H9 (cell line): Measurements from ENCODE around the gene KIF16B. TPM values are rescaled to one million over a fixed set of nuclear protein-coding genes. Genes with fewer than 3 reads are reported as not detected.

Experiments used
- DNase-seq: peaks from one replicate; pipeline ENCODE4 v3.0.0-alpha.2; 2017
- H2AFZ ChIP-seq: one replicate; pipeline ENCODE4 v1.6.1; 2013; ENCODE audit warnings: mild to moderate bottlenecking, low read length, control low read depth, moderate library complexity
- H2AK5ac ChIP-seq: 2 replicates; pipeline ENCODE4 v1.6.1; 2013; ENCODE audit warnings: low read length, control low read depth, mixed read lengths; ENCODE audit not compliant: insufficient read length
- H2BK120ac ChIP-seq: one replicate; pipeline ENCODE4 v1.6.1; 2013; ENCODE audit warnings: low read depth, mild to moderate bottlenecking, low read length, control low read depth, inconsistent platforms; ENCODE audit not compliant: poor library complexity, severe bottlenecking
- H2BK12ac ChIP-seq: 2 replicates; pipeline ENCODE4 v1.6.1; 2013; ENCODE audit warnings: low read length, control low read depth, mixed read lengths, low read depth; ENCODE audit not compliant: insufficient read length
- H2BK15ac ChIP-seq: 2 replicates; pipeline ENCODE4 v1.6.1; 2013; ENCODE audit warnings: low read depth, low read length, control low read depth
- H2BK20ac ChIP-seq: one replicate; pipeline ENCODE4 v1.6.1; 2013; ENCODE audit warnings: low read depth, mild to moderate bottlenecking, low read length, control low read depth, inconsistent platforms; ENCODE audit not compliant: poor library complexity, severe bottlenecking
- H2BK5ac ChIP-seq: 2 replicates; pipeline ENCODE4 v1.6.1; 2013; ENCODE audit warnings: low read length, control low read depth, mixed read lengths; ENCODE audit not compliant: insufficient read length
- H3K14ac ChIP-seq: 2 replicates; pipeline ENCODE4 v1.6.1; 2013; ENCODE audit warnings: low read length, control low read depth; ENCODE audit not compliant: insufficient read depth
- H3K18ac ChIP-seq: 2 replicates; pipeline ENCODE4 v1.6.1; 2013; ENCODE audit warnings: low read depth, mild to moderate bottlenecking, mixed read lengths, low read length, control low read depth; ENCODE audit not compliant: insufficient read length
- H3K23ac ChIP-seq: 2 replicates; pipeline ENCODE4 v1.6.1; 2013; ENCODE audit warnings: low read length, control low read depth, mixed read lengths, low read depth; ENCODE audit not compliant: insufficient read length
- H3K23me2 ChIP-seq: 2 replicates; pipeline ENCODE4 v1.6.1; 2013; ENCODE audit warnings: low read depth, mild to moderate bottlenecking, mixed read lengths, low read length, control low read depth; ENCODE audit not compliant: insufficient read length, poor library complexity, severe bottlenecking
- H3K27ac ChIP-seq: 2 replicates; pipeline ENCODE4 v1.5.1; 2013; ENCODE audit warnings: low read length, control low read depth, mixed read lengths, low read depth; ENCODE audit not compliant: insufficient read length
- H3K27me3 ChIP-seq: 2 replicates; pipeline ENCODE4 v1.6.1; 2013; ENCODE audit warnings: low read length, control low read depth, inconsistent platforms; ENCODE audit not compliant: insufficient read depth
- H3K4ac ChIP-seq: 2 replicates; pipeline ENCODE4 v1.6.1; 2013; ENCODE audit warnings: low read depth, mild to moderate bottlenecking, control low read depth, inconsistent platforms, low read length, moderate library complexity
- H3K4me1 ChIP-seq: 2 replicates; pipeline ENCODE4 v1.6.1; 2013; ENCODE audit warnings: low read length, control low read depth, inconsistent platforms; ENCODE audit not compliant: insufficient read depth
- H3K4me2 ChIP-seq: 2 replicates; pipeline ENCODE4 v1.6.1; 2013; ENCODE audit warnings: low read length, control low read depth, mixed read lengths; ENCODE audit not compliant: insufficient read length, insufficient read depth
- H3K56ac ChIP-seq: 2 replicates; pipeline ENCODE4 v1.6.1; 2013; ENCODE audit warnings: low read depth, mild to moderate bottlenecking, mixed read lengths, low read length, control low read depth; ENCODE audit not compliant: insufficient read length
- H3K79me1 ChIP-seq: 2 replicates; pipeline ENCODE4 v1.6.1; 2013; ENCODE audit warnings: low read depth, mild to moderate bottlenecking, moderate library complexity, low read length, control low read depth, inconsistent platforms; ENCODE audit not compliant: insufficient read depth, poor library complexity, severe bottlenecking
- H3K79me2 ChIP-seq: 2 replicates; pipeline ENCODE4 v1.6.1; 2013; ENCODE audit warnings: low read length, control low read depth, inconsistent platforms; ENCODE audit not compliant: insufficient read depth
- H3K9ac ChIP-seq: 2 replicates; pipeline ENCODE4 v1.6.1; 2013; ENCODE audit warnings: low read length, control low read depth, mixed read lengths; ENCODE audit not compliant: insufficient read length; ENCODE audit errors: extremely low read depth
- H3K9me3 ChIP-seq: one replicate; pipeline ENCODE4 v1.6.1; 2013; ENCODE audit warnings: low read depth, low read length, inconsistent platforms; ENCODE audit not compliant: control insufficient read depth
- H3T11ph ChIP-seq: one replicate; pipeline ENCODE4 v1.6.1; 2013; ENCODE audit warnings: mild to moderate bottlenecking, low read length, control low read depth, inconsistent platforms
- H4K20me1 ChIP-seq: one replicate; pipeline ENCODE4 v1.6.1; 2013; ENCODE audit not compliant: control insufficient read depth, insufficient read length, insufficient read depth
- H4K5ac ChIP-seq: 2 replicates; pipeline ENCODE4 v1.6.1; 2013; ENCODE audit warnings: low read depth, mild to moderate bottlenecking, mixed read lengths, low read length, control low read depth; ENCODE audit not compliant: insufficient read length
- H4K8ac ChIP-seq: replicated peaks from 2 replicates; pipeline ENCODE4 v1.6.1; 2013; ENCODE audit warnings: low read length, control low read depth, mixed read lengths, low read depth; ENCODE audit not compliant: insufficient read length
- H4K91ac ChIP-seq: 2 replicates; pipeline ENCODE4 v1.6.1; 2013; ENCODE audit warnings: low read depth, mild to moderate bottlenecking, moderate library complexity, mixed read lengths, low read length, control low read depth; ENCODE audit not compliant: insufficient read length
- H3K27ac Mint-ChIP-seq, 3 experiments: 2 replicates in 2 of 3; 3 replicates in 1 of 3; pipeline ENCODE4 v1.8.0; 2020 to 2021; ENCODE audit warnings: mixed read lengths in 3 of 3, mild to moderate bottlenecking in 1 of 3, moderate library complexity in 1 of 3
- H3K27me3 Mint-ChIP-seq: 2 replicates; pipeline ENCODE4 v1.8.0; 2021; ENCODE audit warnings: low read depth, mild to moderate bottlenecking, moderate library complexity, mixed read lengths
- H3K36me3 Mint-ChIP-seq, 3 experiments: 2 replicates in 2 of 3; 3 replicates in 1 of 3; pipeline ENCODE4 v1.8.0; 2020 to 2021; ENCODE audit warnings: low read depth in 3 of 3, mixed read lengths in 3 of 3; ENCODE audit not compliant: insufficient read depth in 1 of 3
- H3K4me1 Mint-ChIP-seq, 2 experiments: 2 replicates each; pipeline ENCODE4 v1.8.0; 2020; ENCODE audit warnings: mixed read lengths in 2 of 2
- H3K4me3 Mint-ChIP-seq, 2 experiments: 2 replicates in 1 of 2; 3 replicates in 1 of 2; pipeline ENCODE4 v1.8.0; 2020 to 2021; ENCODE audit warnings: mild to moderate bottlenecking in 2 of 2, mixed read lengths in 2 of 2, moderate library complexity in 1 of 2
- H3K9me3 Mint-ChIP-seq, 2 experiments: 2 replicates in 1 of 2; 3 replicates in 1 of 2; pipeline ENCODE4 v1.8.0; 2020; ENCODE audit warnings: mild to moderate bottlenecking in 2 of 2, mixed read lengths in 2 of 2, moderate library complexity in 1 of 2
- WGBS: extraction: QIAGEN DNeasy Blood & Tissue Kit; methylation state at CpG from one replicate; pipeline ENCODE4 v1.1.7; 2013; ENCODE audit warnings: missing lambda C conversion rate, low lambda C conversion rate, mixed read lengths; ENCODE audit not compliant: insufficient read length; ENCODE audit errors: extremely low coverage; 5-methylcytosine and 5-hydroxymethylcytosine counted together
- total RNA-seq: library from RNA; stranded (reverse); gene quantifications from 2 replicates; pipeline ENCODE4 v1.2.1, GENCODE V29; 2021
- TF ChIP-seq, protein P1 (sequence below): fragments of 200-600 bp; sonication (generic); conservative IDR thresholded peaks from 3 replicates; pipeline ENCODE4 v1.8.0; 2021; ENCODE audit warnings: antibody characterized with exemption, mild to moderate bottlenecking

KIF16B gene
- total RNA-seq, 1 experiment from 2014 or later = 7.4 TPM

DNA sequence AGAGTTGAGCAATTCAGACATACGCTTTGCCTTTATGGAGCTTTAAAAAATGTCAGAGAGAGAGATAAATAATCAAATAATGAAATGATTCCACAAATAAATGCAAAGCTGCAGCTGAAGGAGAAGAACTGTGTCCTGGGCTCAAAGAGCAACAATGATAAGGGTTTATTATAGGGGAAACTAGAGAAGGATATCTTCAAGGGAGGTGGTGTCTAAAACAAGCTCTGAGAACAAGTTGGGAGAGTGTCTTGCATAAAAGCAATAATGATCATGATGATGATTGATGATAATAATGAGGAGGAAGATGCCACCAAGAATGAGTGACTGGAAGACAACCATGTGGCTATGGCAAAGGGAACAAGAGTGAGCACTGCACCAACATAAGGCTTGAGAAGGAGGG is 164.3 kb downstream of the KIF16B start:
- no peaks in the 10 kb centered on the region for H3K23me2 ChIP-seq
- no peak overlapping the region for H2AFZ ChIP-seq
- H3K14ac ChIP-seq = no peak overlapping the region
- H3K79me1 ChIP-seq = no peaks in the 10 kb centered on the region
- H4K20me1 ChIP-seq = no peaks in the 10 kb centered on the region
- no peaks in the 10 kb centered on the region for H3K27me3 ChIP-seq
- H4K91ac ChIP-seq = no peak overlapping the region
- no peak overlapping the region for H2BK15ac ChIP-seq
- no peak overlapping the region for H2BK12ac ChIP-seq
- peaks cover 11 to 21% (median 12%) of the 10 kb centered on the region in 3 experiments; a peak in 6 of 7 replicates for H3K36me3 Mint-ChIP-seq
- H3K79me2 ChIP-seq = no peaks in the 10 kb centered on the region
- H3K4ac ChIP-seq = no peak overlapping the region
- H3K4me1 ChIP-seq = no peaks in the 10 kb centered on the region
- H3T11ph ChIP-seq = no peak overlapping the region
- no peaks in the 10 kb centered on the region for H3K9me3 ChIP-seq
- H3K4me2 ChIP-seq = no peak overlapping the region
- H4K5ac ChIP-seq = no peak overlapping the region
- no peak overlapping the region for H2BK5ac ChIP-seq
- H3K23ac ChIP-seq = no peak overlapping the region
- no peak overlapping the region for H3K27ac ChIP-seq
- H3K4me1 Mint-ChIP-seq = no peaks in the 10 kb centered on the region
- H2BK120ac ChIP-seq = no peak overlapping the region
- H2AK5ac ChIP-seq = no peak overlapping the region
- H3K27me3 Mint-ChIP-seq = no peaks in the 10 kb centered on the region
- TF ChIP-seq, protein P1, sequence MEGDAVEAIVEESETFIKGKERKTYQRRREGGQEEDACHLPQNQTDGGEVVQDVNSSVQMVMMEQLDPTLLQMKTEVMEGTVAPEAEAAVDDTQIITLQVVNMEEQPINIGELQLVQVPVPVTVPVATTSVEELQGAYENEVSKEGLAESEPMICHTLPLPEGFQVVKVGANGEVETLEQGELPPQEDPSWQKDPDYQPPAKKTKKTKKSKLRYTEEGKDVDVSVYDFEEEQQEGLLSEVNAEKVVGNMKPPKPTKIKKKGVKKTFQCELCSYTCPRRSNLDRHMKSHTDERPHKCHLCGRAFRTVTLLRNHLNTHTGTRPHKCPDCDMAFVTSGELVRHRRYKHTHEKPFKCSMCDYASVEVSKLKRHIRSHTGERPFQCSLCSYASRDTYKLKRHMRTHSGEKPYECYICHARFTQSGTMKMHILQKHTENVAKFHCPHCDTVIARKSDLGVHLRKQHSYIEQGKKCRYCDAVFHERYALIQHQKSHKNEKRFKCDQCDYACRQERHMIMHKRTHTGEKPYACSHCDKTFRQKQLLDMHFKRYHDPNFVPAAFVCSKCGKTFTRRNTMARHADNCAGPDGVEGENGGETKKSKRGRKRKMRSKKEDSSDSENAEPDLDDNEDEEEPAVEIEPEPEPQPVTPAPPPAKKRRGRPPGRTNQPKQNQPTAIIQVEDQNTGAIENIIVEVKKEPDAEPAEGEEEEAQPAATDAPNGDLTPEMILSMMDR = no peak
- no peak for DNase-seq
- H3K9me3 Mint-ChIP-seq = peaks cover 9 to 10% of the 10 kb centered on the region in 2 experiments; a peak in 4 of 5 replicates
- H3K18ac ChIP-seq = no peak overlapping the region
- no peak overlapping the region for H3K27ac Mint-ChIP-seq
- no peak overlapping the region for H3K56ac ChIP-seq
- no peak overlapping the region for H3K9ac ChIP-seq
- no peak overlapping the region for H3K4me3 Mint-ChIP-seq
- no peak overlapping the region for H4K8ac ChIP-seq
- WGBS = no CpG with 5 or more reads among the region's 1 CpG
- no peak overlapping the region for H2BK20ac ChIP-seq
